ENCODE results near the gene ACSL3.

DNA sequence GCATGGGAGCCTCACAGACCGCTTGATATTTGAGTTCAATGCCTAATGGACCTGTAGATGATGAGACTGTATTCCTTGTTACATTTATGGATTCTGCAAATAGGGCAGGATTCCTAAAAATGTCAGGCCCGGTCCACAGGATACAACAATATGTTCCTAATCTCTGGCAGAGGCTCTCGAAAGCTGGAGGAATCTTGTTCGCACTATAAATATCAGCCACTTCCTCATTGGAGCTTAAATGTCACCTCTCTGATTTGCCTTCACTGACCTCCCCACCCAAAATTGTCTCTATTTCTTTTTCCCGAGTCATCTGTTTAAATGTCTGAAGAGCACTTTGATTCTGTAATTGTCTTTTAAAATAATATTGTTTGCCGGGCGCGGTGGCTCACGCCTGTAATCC is 12.0 kb upstream of the ACSL3 start:
- TF ChIP-seq, protein P1, sequence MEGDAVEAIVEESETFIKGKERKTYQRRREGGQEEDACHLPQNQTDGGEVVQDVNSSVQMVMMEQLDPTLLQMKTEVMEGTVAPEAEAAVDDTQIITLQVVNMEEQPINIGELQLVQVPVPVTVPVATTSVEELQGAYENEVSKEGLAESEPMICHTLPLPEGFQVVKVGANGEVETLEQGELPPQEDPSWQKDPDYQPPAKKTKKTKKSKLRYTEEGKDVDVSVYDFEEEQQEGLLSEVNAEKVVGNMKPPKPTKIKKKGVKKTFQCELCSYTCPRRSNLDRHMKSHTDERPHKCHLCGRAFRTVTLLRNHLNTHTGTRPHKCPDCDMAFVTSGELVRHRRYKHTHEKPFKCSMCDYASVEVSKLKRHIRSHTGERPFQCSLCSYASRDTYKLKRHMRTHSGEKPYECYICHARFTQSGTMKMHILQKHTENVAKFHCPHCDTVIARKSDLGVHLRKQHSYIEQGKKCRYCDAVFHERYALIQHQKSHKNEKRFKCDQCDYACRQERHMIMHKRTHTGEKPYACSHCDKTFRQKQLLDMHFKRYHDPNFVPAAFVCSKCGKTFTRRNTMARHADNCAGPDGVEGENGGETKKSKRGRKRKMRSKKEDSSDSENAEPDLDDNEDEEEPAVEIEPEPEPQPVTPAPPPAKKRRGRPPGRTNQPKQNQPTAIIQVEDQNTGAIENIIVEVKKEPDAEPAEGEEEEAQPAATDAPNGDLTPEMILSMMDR (IDR thresholded peaks at IDR 0.05) = no peak
- TF ChIP-seq POLR2A (IDR thresholded peaks at IDR 0.05) (no peak), POLR2AphosphoS5 (IDR thresholded peaks at IDR 0.05) (no peak), EP300 (IDR thresholded peaks at IDR 0.05) (no peak)
